CD8-positive, alpha-beta memory T cell (primary cell): Measurements from ENCODE around the gene GPR179. TPM values are rescaled to one million over a fixed set of nuclear protein-coding genes. Genes with fewer than 3 reads are reported as not detected.
"Not testable (repeated sequence)": the region's sequence is repeated elsewhere in the genome, so short reads cannot be mapped to it uniquely, and the experiment has no call there.

Experiments used
- CTCF ChIA-PET: fragments of 350-600 bp; sonication (Branson Sonifier 250); formaldehyde crosslinking; loops from one replicate; lab custom pipeline; 2021; ENCODE audit warnings: antibody characterized with exemption; lab: Charles Lee
- POLR2A ChIA-PET: fragments of 350-600 bp; sonication (Branson Sonifier 250); formaldehyde crosslinking; loops from one replicate; lab custom pipeline; 2021; ENCODE audit warnings: antibody characterized with exemption; lab: Charles Lee
- DNase-seq, 5 donors: peaks; one replicate each; pipeline versions ENCODE4 v3.0.0 to v3.0.0-alpha.2; 2020 to 2022; ENCODE audit warnings: mixed read lengths in 1 of 5
- H3K27ac ChIP-seq: one replicate; pipeline ENCODE4 v1.7.0; 2013; ENCODE audit warnings: low read depth, mild to moderate bottlenecking, low read length, moderate library complexity
- H3K27me3 ChIP-seq: 2 replicates; pipeline ENCODE4 v1.7.0; 2013; ENCODE audit warnings: low read length, mild to moderate bottlenecking; ENCODE audit not compliant: insufficient read depth, poor library complexity, severe bottlenecking
- H3K36me3 ChIP-seq: 2 replicates; pipeline ENCODE4 v1.7.0; 2013; ENCODE audit warnings: mild to moderate bottlenecking, low read length, moderate library complexity; ENCODE audit not compliant: insufficient read depth
- H3K4me1 ChIP-seq: 2 replicates; pipeline ENCODE4 v1.7.0; 2013; ENCODE audit warnings: mild to moderate bottlenecking, low read length, moderate library complexity; ENCODE audit not compliant: insufficient read depth
- H3K4me3 ChIP-seq: 2 replicates; pipeline ENCODE4 v1.7.0; 2013; ENCODE audit warnings: mild to moderate bottlenecking, low read length
- H3K9me3 ChIP-seq: 2 replicates; pipeline ENCODE4 v1.7.0; 2013; ENCODE audit warnings: mild to moderate bottlenecking, low read length
- H3K27ac Mint-ChIP-seq, 8 donors: one replicate each; pipeline ENCODE4 v1.8.0; 2020 to 2021; ENCODE audit warnings: mixed read lengths in 8 of 8, mild to moderate bottlenecking in 6 of 8, inconsistent platforms in 3 of 8, moderate library complexity in 3 of 8
- H3K27me3 Mint-ChIP-seq, 2 donors: one replicate each; pipeline ENCODE4 v1.8.0; 2020 to 2021; ENCODE audit warnings: mixed read lengths in 2 of 2, mild to moderate bottlenecking in 1 of 2, moderate library complexity in 1 of 2
- H3K36me3 Mint-ChIP-seq, 3 donors: one replicate each; pipeline ENCODE4 v1.8.0; 2020 to 2021; ENCODE audit warnings: mixed read lengths in 3 of 3, inconsistent platforms in 1 of 3, mild to moderate bottlenecking in 1 of 3
- H3K4me1 Mint-ChIP-seq, 3 donors: one replicate each; pipeline ENCODE4 v1.8.0; 2020 to 2021; ENCODE audit warnings: mixed read lengths in 3 of 3, inconsistent platforms in 1 of 3, mild to moderate bottlenecking in 1 of 3
- H3K4me3 Mint-ChIP-seq, 7 donors: one replicate each; pipeline ENCODE4 v1.8.0; 2020 to 2021; ENCODE audit warnings: mixed read lengths in 7 of 7, mild to moderate bottlenecking in 6 of 7, moderate library complexity in 4 of 7, inconsistent platforms in 2 of 7
- H3K9me3 Mint-ChIP-seq, 5 donors: one replicate each; pipeline ENCODE4 v1.8.0; 2020 to 2022; ENCODE audit warnings: mixed read lengths in 5 of 5, mild to moderate bottlenecking in 3 of 5, moderate library complexity in 2 of 5, inconsistent platforms in 1 of 5
- polyA plus RNA-seq: library from polyadenylated mRNA; unstranded; fragments of 300-500 nt; fragmentation: Illumina TruSeq; gene quantifications from one replicate; pipeline ENCODE4 v1.2.3, GENCODE V29; 2021
- total RNA-seq, 2 experiments: library from RNA; stranded (reverse); gene quantifications; one replicate each; pipeline ENCODE4 v1.2.3, GENCODE V29; 2021

The GPR179 gene
- total and polyA plus RNA-seq, 3 experiments from 2014 or later, result 0.07 to 0.09 TPM; not detected in 1

DNA sequence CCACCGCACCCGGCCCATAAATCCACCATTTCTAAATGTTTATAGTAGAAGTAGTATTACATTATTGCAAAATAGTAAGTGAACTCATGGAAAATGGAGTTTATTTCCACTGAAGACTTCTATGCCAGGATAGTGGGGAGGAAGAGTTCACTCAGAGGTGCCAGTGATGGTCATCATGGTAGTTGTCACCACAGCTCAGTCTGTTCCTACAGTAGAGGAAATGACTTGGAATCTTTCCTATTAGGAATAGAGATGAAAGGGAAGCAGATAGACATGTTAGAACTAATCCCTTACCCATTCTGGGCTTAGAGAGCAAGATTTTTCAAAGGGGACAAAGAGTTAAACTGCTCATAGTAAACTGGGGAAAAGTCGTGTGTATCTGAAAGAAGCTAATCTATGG is 26.7 kb downstream of the GPR179 start:
- H3K27ac Mint-ChIP-seq, result no peak overlapping the region
- H3K9me3 ChIP-seq, result no peaks in the 10 kb centered on the region
- H3K27me3 Mint-ChIP-seq, result no peaks in the 10 kb centered on the region
- ChIA-PET CTCF (no interaction called here), POLR2A (no interaction called here)
- H3K27ac ChIP-seq, result no peak overlapping the region
- DNase-seq, result no peak
- H3K36me3 Mint-ChIP-seq, result peaks cover 7 to 49% (median 16%) of the 10 kb centered on the region in 3 donors
- H3K4me3 Mint-ChIP-seq, result no peak overlapping the region
- no peaks in the 10 kb centered on the region for H3K4me1 Mint-ChIP-seq
- peaks cover 8% of the 10 kb centered on the region for H3K36me3 ChIP-seq
- H3K4me3 ChIP-seq, result no peak overlapping the region
- no peaks in the 10 kb centered on the region for H3K9me3 Mint-ChIP-seq
- H3K4me1 ChIP-seq, result no peaks in the 10 kb centered on the region
- no peaks in the 10 kb centered on the region for H3K27me3 ChIP-seq

DNA sequence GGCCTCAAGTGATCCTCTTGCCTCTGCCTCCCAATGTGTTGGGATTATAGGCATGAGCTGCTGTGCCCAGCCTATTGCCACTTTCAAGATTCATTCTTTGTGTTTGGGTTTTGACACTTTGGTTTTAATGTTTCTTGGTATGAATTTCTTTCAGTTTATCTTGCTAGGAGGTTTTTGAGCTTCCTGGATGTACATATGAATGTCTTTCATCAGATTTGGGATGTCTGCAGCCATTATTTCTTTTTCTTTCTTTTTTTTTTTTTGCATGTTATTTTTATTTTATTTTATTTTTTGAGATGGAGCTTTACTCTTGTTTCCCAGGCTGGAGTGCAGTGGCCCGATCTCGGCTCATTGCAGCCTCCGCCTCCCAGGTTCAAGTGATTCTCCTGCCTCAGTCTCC is 28.3 kb downstream of the GPR179 start:
- H3K4me1 ChIP-seq, result no peaks in the 10 kb centered on the region
- CTCF ChIA-PET, result interaction anchor here (1.0 kb wide), 1 partner anchor 16 kb away, joined by 3 read pairs; no protein-coding TSS in a partner anchor
- no peaks in the 10 kb centered on the region for H3K27me3 Mint-ChIP-seq
- H3K27me3 ChIP-seq, result no peaks in the 10 kb centered on the region
- no peak overlapping the region for H3K27ac Mint-ChIP-seq
- H3K9me3 Mint-ChIP-seq, result no peaks in the 10 kb centered on the region
- DNase-seq, result no peak
- H3K4me3 ChIP-seq, result no peak overlapping the region
- H3K36me3 ChIP-seq, result peaks cover 5% of the 10 kb centered on the region
- POLR2A ChIA-PET, result no interaction called here
- H3K4me3 Mint-ChIP-seq, result no peak overlapping the region
- H3K4me1 Mint-ChIP-seq, result no peaks in the 10 kb centered on the region
- no peaks in the 10 kb centered on the region for H3K9me3 ChIP-seq
- peaks cover 7 to 47% (median 11%) of the 10 kb centered on the region in 3 donors for H3K36me3 Mint-ChIP-seq
- H3K27ac ChIP-seq, result no peak overlapping the region

DNA sequence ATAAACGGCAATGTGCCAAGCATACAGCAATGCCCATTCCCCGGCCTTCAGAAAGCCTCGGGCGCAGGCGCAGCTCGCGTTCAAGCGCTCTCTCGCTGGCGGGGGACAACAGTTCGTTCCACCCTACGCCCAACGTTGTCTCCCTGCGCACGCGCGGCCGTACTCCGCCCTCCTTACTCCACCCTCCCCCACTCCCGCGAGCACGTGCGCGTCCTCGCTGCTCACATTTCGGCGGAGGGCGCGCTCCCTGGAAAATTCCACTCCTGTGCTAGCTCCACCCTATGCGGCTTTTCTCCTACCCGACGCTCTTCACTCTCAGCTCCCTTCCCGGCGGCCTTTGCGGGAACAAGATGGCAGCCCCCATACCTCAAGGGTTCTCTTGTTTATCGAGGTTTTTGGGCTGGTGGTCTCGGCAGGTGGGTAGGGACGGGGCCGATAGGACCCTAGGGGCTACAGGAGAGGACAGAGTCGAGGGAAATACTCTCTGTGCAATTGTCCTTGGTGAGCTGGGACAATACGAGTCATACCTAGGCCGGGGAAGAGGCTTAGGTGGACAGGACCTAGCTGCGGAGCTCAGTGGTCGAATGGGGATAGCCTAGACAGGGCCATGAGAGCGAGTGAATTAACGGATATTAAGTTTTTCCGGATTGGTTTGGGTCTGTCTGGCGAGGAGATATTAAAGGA is 46.8 kb downstream of the GPR179 start, which contains the start of gene MRPL45:
TSS of gene MRPL45 (plus strand) at position 335 of the 684 bp plus-strand sequence. CDS start at position 351, 16 bp downstream.
- H3K36me3 Mint-ChIP-seq, H3K36me3 ChIP-seq, H3K27me3 Mint-ChIP-seq, H3K27me3 ChIP-seq, CTCF ChIA-PET, H3K4me1 ChIP-seq, H3K9me3 Mint-ChIP-seq, POLR2A ChIA-PET, H3K9me3 ChIP-seq: not testable (repeated sequence)
- Mint-ChIP-seq H3K27ac (peak within 1 kb of the TSS; percentile 91 to 99 (median 97)), H3K4me3 (peak within 1 kb of the TSS; percentile 92 to 94 (median 94)), H3K4me1 (peaks cover 8 to 15% (median 8%) of the 10 kb centered on the region in 3 donors)
- peak within 1 kb of the TSS; percentile 38 for H3K27ac ChIP-seq
- peak within 1 kb of the TSS; percentile 62 for H3K4me3 ChIP-seq
- DNase-seq, result peak; percentile 92 to 96 (median 95)

DNA sequence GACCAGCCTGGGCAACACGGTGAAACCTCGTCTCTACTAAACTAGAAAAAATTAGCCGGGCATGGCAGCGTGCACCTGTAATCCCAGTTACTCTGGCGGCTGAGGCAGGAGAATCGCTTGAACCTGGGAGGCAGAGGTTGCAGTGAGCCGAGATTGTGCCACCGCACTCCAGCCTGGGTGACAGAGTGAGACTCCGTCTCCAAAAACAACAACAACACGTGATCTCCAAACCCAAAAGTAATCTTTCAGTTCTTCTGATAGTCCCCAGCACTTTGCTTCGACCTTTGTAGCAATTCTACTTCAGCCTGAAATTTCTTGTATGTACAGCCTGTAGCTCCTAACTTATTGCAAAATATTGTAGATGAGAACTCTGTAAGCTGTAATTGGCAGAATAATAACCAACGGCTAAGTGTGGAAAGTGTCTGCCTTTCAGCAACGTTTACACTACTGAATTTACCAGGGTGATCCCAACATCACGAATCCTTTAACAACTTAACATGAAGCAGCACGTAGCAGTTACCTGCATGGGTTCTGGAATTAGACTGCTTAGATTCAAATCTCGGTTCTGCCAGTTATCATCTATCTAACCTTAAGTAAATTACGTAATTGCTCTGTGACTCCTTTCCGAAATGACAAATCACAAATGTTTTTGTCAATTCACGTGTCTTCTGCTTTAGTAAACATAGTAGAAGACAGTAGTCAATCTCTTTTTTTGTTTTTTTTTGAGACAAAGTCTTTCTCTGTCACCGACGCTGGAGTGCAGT is 48.0 kb downstream of the GPR179 start:
- H3K27me3 Mint-ChIP-seq, H3K36me3 ChIP-seq, H3K9me3 ChIP-seq, H3K36me3 Mint-ChIP-seq, CTCF ChIA-PET, H3K27me3 ChIP-seq, H3K9me3 Mint-ChIP-seq, H3K4me1 ChIP-seq, H3K27ac ChIP-seq, H3K4me3 ChIP-seq, POLR2A ChIA-PET: not testable (repeated sequence)
- H3K4me3 Mint-ChIP-seq, result peak overlapping the region; percentile 92 to 94 (median 94)
- DNase-seq, result peak in 1 of 5 donors; percentile 2
- H3K27ac Mint-ChIP-seq, result peak overlapping the region in 6 of 8 donors; percentile 38 to 99 (median 94)
- peaks cover 8 to 15% (median 8%) of the 10 kb centered on the region in 3 donors for H3K4me1 Mint-ChIP-seq

DNA sequence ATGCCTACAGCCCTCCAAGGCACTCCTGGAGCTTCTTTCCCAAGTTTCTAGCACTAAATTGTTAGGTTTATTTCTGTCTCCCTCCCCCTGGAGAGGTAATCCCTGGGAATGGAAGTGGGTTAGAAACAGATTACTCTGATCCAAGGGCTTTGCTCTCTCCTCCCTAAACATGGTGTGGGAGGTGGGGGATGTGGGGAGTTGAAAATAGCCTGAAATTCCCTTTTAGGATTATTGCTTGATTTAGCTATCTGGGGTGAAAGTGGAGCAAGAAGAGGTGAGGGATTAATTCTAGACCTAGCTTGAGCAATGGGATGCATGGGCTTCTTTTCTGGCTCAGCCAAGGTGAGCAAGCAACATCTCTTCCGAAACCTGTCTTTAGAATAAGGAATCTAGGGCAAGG is 54.0 kb downstream of the GPR179 start:
- H3K4me1 ChIP-seq, H3K27me3 ChIP-seq, H3K4me1 Mint-ChIP-seq, H3K4me3 ChIP-seq, H3K9me3 ChIP-seq, H3K36me3 Mint-ChIP-seq, H3K36me3 ChIP-seq, H3K27ac Mint-ChIP-seq, H3K9me3 Mint-ChIP-seq, CTCF ChIA-PET, H3K4me3 Mint-ChIP-seq, H3K27me3 Mint-ChIP-seq, DNase-seq, POLR2A ChIA-PET, H3K27ac ChIP-seq: not testable (repeated sequence)

DNA sequence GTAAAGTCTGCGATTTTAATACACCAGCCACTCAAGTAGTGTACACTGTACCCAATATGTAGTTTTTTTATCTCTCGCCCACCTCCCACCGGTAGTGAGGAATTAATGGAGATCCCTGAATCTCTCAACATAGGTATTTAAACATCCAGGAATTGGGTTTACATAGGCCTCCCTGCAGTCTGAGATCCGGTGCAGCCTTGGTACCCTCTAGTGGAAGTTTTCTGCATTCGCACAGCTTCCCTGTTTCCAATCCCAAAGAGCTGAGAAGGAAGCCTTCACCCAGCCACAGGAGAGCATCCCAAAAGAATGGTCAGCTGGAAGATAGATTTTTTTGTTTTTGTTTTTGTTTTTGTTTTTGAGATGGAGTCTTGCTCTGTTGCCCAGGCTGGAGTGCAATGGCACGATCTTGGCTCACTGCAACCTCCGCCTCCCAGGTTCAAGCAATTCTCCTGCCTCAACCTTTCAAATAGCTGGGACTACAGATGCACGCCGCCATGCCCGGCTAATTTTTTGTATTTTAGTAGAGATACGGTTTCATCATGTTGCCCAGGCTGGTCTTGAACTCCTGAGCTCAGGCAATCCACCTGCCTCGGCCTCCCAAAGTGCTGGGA is 55.4 kb downstream of the GPR179 start:
- H3K4me1 ChIP-seq, H3K4me3 ChIP-seq, H3K27me3 Mint-ChIP-seq, H3K9me3 Mint-ChIP-seq, CTCF ChIA-PET, H3K9me3 ChIP-seq, H3K36me3 Mint-ChIP-seq, DNase-seq, H3K4me3 Mint-ChIP-seq, H3K27ac Mint-ChIP-seq, H3K27me3 ChIP-seq, H3K27ac ChIP-seq, POLR2A ChIA-PET, H3K4me1 Mint-ChIP-seq, H3K36me3 ChIP-seq: not testable (repeated sequence)

DNA sequence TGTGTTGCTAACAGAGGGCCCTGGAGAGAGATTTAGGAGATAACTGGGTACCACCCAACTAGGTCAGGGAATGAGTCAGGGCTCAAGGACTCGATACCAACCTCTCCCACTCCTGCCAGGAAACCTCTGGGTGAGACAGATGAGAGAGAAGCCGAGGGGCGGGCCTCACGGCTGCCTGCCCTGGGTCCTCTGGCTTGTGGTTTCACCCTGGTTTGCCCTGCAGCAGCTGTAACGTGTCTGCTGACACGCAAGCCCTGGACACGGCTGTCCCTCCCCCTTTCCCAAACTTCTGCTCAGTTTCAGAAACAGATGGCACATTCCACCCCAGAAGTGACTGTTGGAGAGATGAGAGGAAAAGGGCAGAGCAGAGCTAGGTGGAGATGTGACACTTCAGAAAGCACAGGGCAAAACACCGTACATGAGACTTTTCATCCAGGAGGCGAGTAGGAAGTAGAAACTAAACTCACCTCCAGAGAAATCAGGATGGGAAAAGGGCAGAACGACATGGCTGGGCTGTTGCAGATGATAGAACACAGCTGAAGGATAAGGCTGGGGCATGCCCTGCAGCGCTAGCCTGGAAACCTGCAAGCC is 57.2 kb downstream of the GPR179 start:
- H3K9me3 Mint-ChIP-seq, H3K27ac ChIP-seq, H3K4me3 Mint-ChIP-seq, H3K9me3 ChIP-seq, H3K4me3 ChIP-seq, H3K36me3 ChIP-seq, H3K27me3 Mint-ChIP-seq, CTCF ChIA-PET, H3K27me3 ChIP-seq, H3K4me1 Mint-ChIP-seq, H3K36me3 Mint-ChIP-seq, POLR2A ChIA-PET, H3K4me1 ChIP-seq: not testable (repeated sequence)
- peak in 1 of 5 donors; percentile 14 for DNase-seq
- peak overlapping the region in 1 of 8 donors; percentile 63 for H3K27ac Mint-ChIP-seq

DNA sequence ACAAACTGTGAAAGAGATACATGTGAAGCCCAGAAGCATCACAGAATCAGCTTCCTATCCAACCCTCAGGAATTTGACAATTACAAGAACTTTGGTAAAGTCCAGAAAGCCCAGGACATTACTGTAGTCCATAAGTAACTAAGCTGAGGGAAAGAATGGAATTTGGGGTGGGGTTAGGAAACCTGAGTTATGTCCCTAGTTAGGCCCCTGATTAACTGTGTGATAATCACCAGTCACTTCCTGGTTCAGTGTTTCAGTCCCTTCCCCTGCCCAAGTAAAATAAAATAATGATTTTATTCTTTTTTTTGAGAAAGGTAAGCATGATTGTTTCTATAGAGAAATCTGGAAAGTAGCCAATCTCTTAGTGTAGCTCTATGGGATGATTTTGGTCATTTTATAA is 57.8 kb downstream of the GPR179 start:
- DNase-seq, H3K9me3 ChIP-seq, CTCF ChIA-PET, H3K27me3 Mint-ChIP-seq, H3K4me1 Mint-ChIP-seq, H3K36me3 ChIP-seq, H3K4me3 ChIP-seq, H3K27ac Mint-ChIP-seq, H3K4me1 ChIP-seq, POLR2A ChIA-PET, H3K27me3 ChIP-seq, H3K9me3 Mint-ChIP-seq, H3K36me3 Mint-ChIP-seq, H3K27ac ChIP-seq, H3K4me3 Mint-ChIP-seq: not testable (repeated sequence)
